GM12878 (cell line): Measurements from ENCODE around the gene CALB2. TPM values are rescaled to one million over a fixed set of nuclear protein-coding genes. Genes with fewer than 3 reads are reported as not detected.

ENCODE experiments used
- ATAC-seq: fragments of 200-7000 bp; cut with Tn5 transposase; 3 replicates; pipeline ENCODE4 v1.9.1; 2020; ENCODE audit warnings: mild to moderate bottlenecking, moderate library complexity
- BruUV-seq: library from RNA; stranded (reverse); fragments of 400-500 nt; replicated peaks from 2 replicates; lab custom pipeline; 2021; lab: Mats Ljungman, UMichigan
- CTCF ChIA-PET: fragments of 300-600 bp; sonication (Branson Sonifier 250); formaldehyde crosslinking; extraction: SDS; loops from one replicate; lab custom pipeline; 2021; ENCODE audit warnings: inconsistent platforms; lab: Yijun Ruan, JAX
- POLR2A ChIA-PET: fragments of 350-600 bp; formaldehyde crosslinking; extraction: SDS; loops from one replicate; lab custom pipeline; 2021; ENCODE audit warnings: inconsistent platforms; lab: Charles Lee
- RAD21 ChIA-PET: fragments of 300-600 bp; sonication (Branson Sonifier 250); formaldehyde crosslinking; loops from one replicate; lab custom pipeline; 2023; ENCODE audit warnings: antibody characterized with exemption; ENCODE audit not compliant: unreplicated experiment; lab: Charles Lee
- SMC1A ChIA-PET: fragments of 300-600 bp; sonication (Branson Sonifier 250); formaldehyde crosslinking; loops from one replicate; lab custom pipeline; 2023; ENCODE audit not compliant: unreplicated experiment, uncharacterized antibody; lab: Charles Lee
- DNase-seq: peaks from one replicate; pipeline ENCODE4 v3.0.0-alpha.2; 2011; ENCODE audit warnings: low read depth, low spot score
- FAIRE-seq: peaks from 3 replicates; lab custom pipeline; 2011; peaks lifted over from hg19 to GRCh38; lab: Jason Lieb, UNC
- H2AFZ ChIP-seq: 2 replicates; pipeline ENCODE4 v1.6.0; 2011; ENCODE audit warnings: low read depth, low read length, control low read depth; ENCODE audit not compliant: control insufficient read depth
- H3K27ac ChIP-seq: 2 replicates; pipeline ENCODE4 v1.5.1; 2011; ENCODE audit warnings: control low read depth; ENCODE audit not compliant: control insufficient read depth, insufficient read depth
- H3K27me3 ChIP-seq, 2 experiments: replicated peaks in 1 of 2; 2 replicates each; pipeline versions ENCODE4 v1.6.0 to v1.6.1; 2011; ENCODE audit warnings: low read length in 1 of 2; ENCODE audit not compliant: control insufficient read depth in 2 of 2, insufficient read depth in 2 of 2
- H3K36me3 ChIP-seq, 2 experiments: 2 replicates each; pipeline ENCODE4 v1.5.1; 2011; ENCODE audit warnings: low read length in 1 of 2; ENCODE audit not compliant: control insufficient read depth in 2 of 2, insufficient read depth in 2 of 2
- H3K4me1 ChIP-seq: 2 replicates; pipeline ENCODE4 v1.6.1; 2011; ENCODE audit warnings: mild to moderate bottlenecking, low read length, moderate library complexity, mixed read lengths; ENCODE audit not compliant: control insufficient read depth, insufficient read depth
- H3K4me2 ChIP-seq: 2 replicates; pipeline ENCODE4 v1.6.0; 2011; ENCODE audit warnings: control low read depth; ENCODE audit not compliant: control insufficient read depth, insufficient read depth
- H3K4me3 ChIP-seq: fragments of 200-600 bp; sonication (generic); 2 replicates; pipeline ENCODE4 v1.5.1; 2016
- H3K79me2 ChIP-seq: 2 replicates; pipeline ENCODE4 v1.6.0; 2011; ENCODE audit warnings: low read length; ENCODE audit not compliant: control insufficient read depth, insufficient read depth
- H3K9ac ChIP-seq: 2 replicates; pipeline ENCODE4 v1.8.0; 2011; ENCODE audit warnings: low read length, control low read depth, mixed read lengths; ENCODE audit not compliant: control insufficient read depth, insufficient read depth
- H3K9me3 ChIP-seq: replicated peaks from 3 replicates; pipeline ENCODE4 v1.5.1; 2011; ENCODE audit warnings: mild to moderate bottlenecking, low read length; ENCODE audit not compliant: control insufficient read depth, insufficient read depth
- H4K20me1 ChIP-seq: 2 replicates; pipeline ENCODE4 v1.6.0; 2011; ENCODE audit not compliant: control insufficient read depth, insufficient read depth
- E2F4 ChIP-seq: IDR thresholded peaks from 2 replicates; pipeline ENCODE4 v1.6.1; 2012; ENCODE audit warnings: low read depth, low read length, improper control_type of control experiment
- EZH2 ChIP-seq: IDR thresholded peaks from 2 replicates; pipeline ENCODE4 v1.6.1; 2012; ENCODE audit warnings: low read depth, mild to moderate bottlenecking, control low read depth, inconsistent platforms, low read length, borderline replicate concordance; ENCODE audit not compliant: control insufficient read depth
- JUNB ChIP-seq: IDR thresholded peaks from 2 replicates; pipeline ENCODE4 v1.6.1; 2016; ENCODE audit warnings: antibody characterized with exemption, mild to moderate bottlenecking
- JUND ChIP-seq: IDR thresholded peaks from 2 replicates; pipeline ENCODE4 v1.6.1; 2012; ENCODE audit warnings: low read depth, mild to moderate bottlenecking, low read length, improper control_type of control experiment, moderate library complexity
- RAD21 ChIP-seq: IDR thresholded peaks from 2 replicates; pipeline ENCODE4 v1.6.1; 2011; ENCODE audit warnings: mild to moderate bottlenecking, low read depth, low read length, moderate library complexity; ENCODE audit not compliant: insufficient read depth
- RAD51 ChIP-seq: fragments of 450-650 bp; IDR thresholded peaks from 2 replicates; pipeline ENCODE4 v1.6.1; 2016; ENCODE audit warnings: moderate library complexity, mild to moderate bottlenecking, inconsistent platforms
- RELA ChIP-seq: fragments of 450-650 bp; IDR thresholded peaks from 2 replicates; pipeline ENCODE4 v1.8.0; 2014; ENCODE audit warnings: borderline replicate concordance; ENCODE audit not compliant: partially characterized antibody
- SMAD1 ChIP-seq: fragments of 450-650 bp; IDR thresholded peaks from 2 replicates; pipeline ENCODE4 v1.6.1; 2018; ENCODE audit warnings: mild to moderate bottlenecking, low read depth; ENCODE audit not compliant: partially characterized antibody
- SMC3 ChIP-seq: IDR thresholded peaks from 2 replicates; pipeline ENCODE4 v1.6.1; 2011; ENCODE audit warnings: low read length, improper control_type of control experiment, borderline replicate concordance
- TCF3 ChIP-seq: IDR thresholded peaks from 2 replicates; pipeline ENCODE4 v1.6.1; 2012; ENCODE audit warnings: low read depth, mild to moderate bottlenecking, low read length, borderline replicate concordance; ENCODE audit not compliant: insufficient read depth
- ZNF687 ChIP-seq: fragments of 450-650 bp; IDR thresholded peaks from 2 replicates; pipeline ENCODE4 v1.6.1; 2017; ENCODE audit warnings: mild to moderate bottlenecking, moderate library complexity
- WGBS: methylation state at CpG from one replicate; pipeline ENCODE4 v1.1.6; 2016; ENCODE audit warnings: low lambda C conversion rate; ENCODE audit not compliant: insufficient replicate concordance, insufficient coverage; ENCODE audit errors: missing lambda C conversion rate; 5-methylcytosine and 5-hydroxymethylcytosine counted together
- in situ Hi-C: fragments of 300-500 bp; cut with MboI; formaldehyde crosslinking; loops from 9 replicates; pipeline ENCODE4 v1.14.3; 2018; ENCODE audit warnings: mixed read lengths
- intact Hi-C: fragments of 100-400 bp; cut with micrococcal nuclease; formaldehyde crosslinking; loops from one replicate; pipeline ENCODE4 v1.14.2; 2022; ENCODE audit not compliant: unreplicated experiment
- polyA plus RNA-seq, 11 experiments: library from polyadenylated mRNA; depleted of rRNA in 4 of 11; unstranded in 6 of 11; stranded (reverse) in 5 of 11; fragments of >200 nt; fragmentation: Nextera tagmentation in 4 of 11; fragmentation: Illumina TruSeq in 1 of 11; extraction: Ambion mirVana in 4 of 11; extraction: Trizol in 1 of 11; gene quantifications; 1 replicate in 1 of 11; 2 replicates in 10 of 11; pipeline versions ENCODE4 v1.2.1 to v1.2.3, GENCODE V29; 2011 to 2016; ENCODE audit warnings: inconsistent platforms in 2 of 11, missing spikeins in 2 of 11, low read depth in 1 of 11
- total RNA-seq, 4 experiments: library from RNA; depleted of rRNA in 3 of 4; stranded (reverse); fragments of >200 nt in 3 of 4; fragmentation: Illumina TruSeq in 1 of 4; extraction: Trizol in 1 of 4; gene quantifications; 2 replicates each; pipeline versions ENCODE4 v1.2.1 to v1.2.3, GENCODE V29; 2013 to 2021
- TF ChIP-seq, protein P1 (sequence below): IDR thresholded peaks from 2 replicates; pipeline ENCODE4 v1.6.1; 2011; ENCODE audit warnings: low read depth, low read length, improper control_type of control experiment, borderline replicate concordance
- TF ChIP-seq, protein P2 (sequence below): fragments of 450-650 bp; formaldehyde crosslinking; IDR thresholded peaks from 2 replicates; pipeline ENCODE4 v1.4.0; 2022; ENCODE audit warnings: mild to moderate bottlenecking, moderate library complexity

The CALB2 gene
- total and polyA plus RNA-seq, 10 of the 15 experiments (the other 5 are each of a cell fraction or from before 2014, with no cell fraction given): not detected

DNA sequence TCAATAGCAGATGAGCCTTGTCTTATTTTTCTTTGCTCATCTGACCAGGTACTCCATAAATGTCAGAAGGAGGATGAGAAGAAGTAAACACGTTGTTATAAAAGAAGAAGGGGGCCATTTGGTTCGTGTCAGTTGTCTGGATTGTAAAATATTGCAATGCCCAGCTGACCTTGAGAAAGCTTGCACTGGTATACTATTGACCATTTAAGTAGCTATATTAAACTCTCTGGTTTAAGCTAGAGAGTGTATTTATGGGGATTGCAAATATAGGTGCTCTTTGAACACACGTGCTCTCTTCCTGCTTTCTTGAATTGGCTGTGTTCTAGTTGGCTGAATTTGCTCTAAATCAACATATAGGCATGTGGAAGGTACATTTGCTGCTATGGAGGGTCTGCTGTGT, 43.3 kb upstream of the CALB2 start (continued):
- TF ChIP-seq, protein P1, sequence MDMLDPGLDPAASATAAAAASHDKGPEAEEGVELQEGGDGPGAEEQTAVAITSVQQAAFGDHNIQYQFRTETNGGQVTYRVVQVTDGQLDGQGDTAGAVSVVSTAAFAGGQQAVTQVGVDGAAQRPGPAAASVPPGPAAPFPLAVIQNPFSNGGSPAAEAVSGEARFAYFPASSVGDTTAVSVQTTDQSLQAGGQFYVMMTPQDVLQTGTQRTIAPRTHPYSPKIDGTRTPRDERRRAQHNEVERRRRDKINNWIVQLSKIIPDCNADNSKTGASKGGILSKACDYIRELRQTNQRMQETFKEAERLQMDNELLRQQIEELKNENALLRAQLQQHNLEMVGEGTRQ: no peak
- TF ChIP-seq SMC3: no peak
- TF ChIP-seq ZNF687: no peak

DNA sequence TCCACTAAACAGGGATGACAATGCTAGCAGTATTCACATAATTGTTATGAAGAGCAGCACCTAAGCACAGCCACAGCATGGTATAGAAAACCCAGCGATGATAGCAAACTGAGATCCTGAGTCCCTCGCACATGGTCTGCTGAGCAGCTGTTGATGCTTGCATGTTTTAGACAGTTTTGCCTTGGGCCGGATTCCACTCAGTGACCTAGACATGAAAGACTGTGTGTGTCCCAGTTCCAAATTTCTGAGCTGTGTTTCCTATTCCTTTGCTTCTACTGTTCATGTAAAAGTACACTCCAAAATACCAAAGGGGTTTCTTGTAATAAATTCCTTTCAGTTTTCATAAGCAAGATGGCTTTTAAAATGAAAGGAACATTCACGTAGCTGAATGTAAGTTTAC, 38.5 kb upstream of the CALB2 start:
- no peak overlapping the region for H3K27ac ChIP-seq
- H3K9me3 ChIP-seq: no peaks in the 10 kb centered on the region
- FAIRE-seq (no peak), ATAC-seq (no peak), DNase-seq (no peak)
- no peak overlapping the region for H2AFZ ChIP-seq
- no peaks in the 10 kb centered on the region for H3K79me2 ChIP-seq
- in situ Hi-C loops: no loop called here
- H3K4me1 ChIP-seq: no peaks in the 10 kb centered on the region
- no peaks in the 10 kb centered on the region for H3K36me3 ChIP-seq
- POLR2A ChIA-PET: no interaction called here
- RAD21 ChIA-PET: no interaction called here
- no peak overlapping the region for H3K4me3 ChIP-seq
- no peak overlapping the region for H3K9ac ChIP-seq
- WGBS: 52% methylated on average over 4 of the region's 4 CpGs
- H3K4me2 ChIP-seq: no peak overlapping the region
- intact Hi-C loops: no loop called here
- H4K20me1 ChIP-seq: no peaks in the 10 kb centered on the region
- CTCF ChIA-PET: interaction anchor here (1.0 kb wide), 1 partner anchor 10 kb away, joined by 4 read pairs; no protein-coding TSS in a partner anchor
- BruUV-seq: no TSS peak
- SMC1A ChIA-PET: no interaction called here
- no peaks in the 10 kb centered on the region for H3K27me3 ChIP-seq
- TF ChIP-seq E2F4 (no peak), EZH2 (no peak), SMAD1 (no peak), TCF3 (no peak), JUND (no peak), JUNB (no peak), RAD51 (no peak), RAD21 (no peak), RELA (no peak)
- TF ChIP-seq, protein P2, sequence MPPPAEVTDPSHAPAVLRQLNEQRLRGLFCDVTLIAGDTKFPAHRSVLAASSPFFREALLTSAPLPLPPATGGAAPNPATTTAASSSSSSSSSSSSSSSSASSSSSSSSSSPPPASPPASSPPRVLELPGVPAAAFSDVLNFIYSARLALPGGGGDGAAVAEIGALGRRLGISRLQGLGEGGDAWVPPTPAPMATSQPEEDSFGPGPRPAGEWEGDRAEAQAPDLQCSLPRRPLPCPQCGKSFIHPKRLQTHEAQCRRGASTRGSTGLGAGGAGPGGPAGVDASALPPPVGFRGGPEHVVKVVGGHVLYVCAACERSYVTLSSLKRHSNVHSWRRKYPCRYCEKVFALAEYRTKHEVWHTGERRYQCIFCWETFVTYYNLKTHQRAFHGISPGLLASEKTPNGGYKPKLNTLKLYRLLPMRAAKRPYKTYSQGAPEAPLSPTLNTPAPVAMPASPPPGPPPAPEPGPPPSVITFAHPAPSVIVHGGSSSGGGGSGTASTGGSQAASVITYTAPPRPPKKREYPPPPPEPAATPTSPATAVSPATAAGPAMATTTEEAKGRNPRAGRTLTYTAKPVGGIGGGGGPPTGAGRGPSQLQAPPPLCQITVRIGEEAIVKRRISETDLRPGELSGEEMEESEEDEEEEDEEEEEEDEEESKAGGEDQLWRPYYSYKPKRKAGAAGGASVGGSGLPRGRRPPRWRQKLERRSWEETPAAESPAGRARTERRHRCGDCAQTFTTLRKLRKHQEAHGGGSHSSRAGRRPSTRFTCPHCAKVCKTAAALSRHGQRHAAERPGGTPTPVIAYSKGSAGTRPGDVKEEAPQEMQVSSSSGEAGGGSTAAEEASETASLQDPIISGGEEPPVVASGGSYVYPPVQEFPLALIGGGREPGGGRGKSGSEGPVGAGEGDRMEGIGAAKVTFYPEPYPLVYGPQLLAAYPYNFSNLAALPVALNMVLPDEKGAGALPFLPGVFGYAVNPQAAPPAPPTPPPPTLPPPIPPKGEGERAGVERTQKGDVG (CRISPR knock-in tag): no peak
